CD8-positive, alpha-beta memory T cell (primary cell): Measurements from ENCODE around the gene FCN3. TPM values are rescaled to one million over a fixed set of nuclear protein-coding genes. Genes with fewer than 3 reads are reported as not detected.

Experiments
- CTCF ChIA-PET: fragments of 350-600 bp; sonication (Branson Sonifier 250); formaldehyde crosslinking; loops from one replicate; lab custom pipeline; 2021; ENCODE audit warnings: antibody characterized with exemption; lab: Charles Lee
- POLR2A ChIA-PET: fragments of 350-600 bp; sonication (Branson Sonifier 250); formaldehyde crosslinking; loops from one replicate; lab custom pipeline; 2021; ENCODE audit warnings: antibody characterized with exemption; lab: Charles Lee
- DNase-seq, 5 donors: peaks; one replicate each; pipeline versions ENCODE4 v3.0.0 to v3.0.0-alpha.2; 2020 to 2022; ENCODE audit warnings: mixed read lengths in 1 of 5
- H3K27ac ChIP-seq: one replicate; pipeline ENCODE4 v1.7.0; 2013; ENCODE audit warnings: low read depth, mild to moderate bottlenecking, low read length, moderate library complexity
- H3K27me3 ChIP-seq: 2 replicates; pipeline ENCODE4 v1.7.0; 2013; ENCODE audit warnings: low read length, mild to moderate bottlenecking; ENCODE audit not compliant: insufficient read depth, poor library complexity, severe bottlenecking
- H3K36me3 ChIP-seq: 2 replicates; pipeline ENCODE4 v1.7.0; 2013; ENCODE audit warnings: mild to moderate bottlenecking, low read length, moderate library complexity; ENCODE audit not compliant: insufficient read depth
- H3K4me1 ChIP-seq: 2 replicates; pipeline ENCODE4 v1.7.0; 2013; ENCODE audit warnings: mild to moderate bottlenecking, low read length, moderate library complexity; ENCODE audit not compliant: insufficient read depth
- H3K4me3 ChIP-seq: 2 replicates; pipeline ENCODE4 v1.7.0; 2013; ENCODE audit warnings: mild to moderate bottlenecking, low read length
- H3K9me3 ChIP-seq: 2 replicates; pipeline ENCODE4 v1.7.0; 2013; ENCODE audit warnings: mild to moderate bottlenecking, low read length
- H3K27ac Mint-ChIP-seq, 8 donors: one replicate each; pipeline ENCODE4 v1.8.0; 2020 to 2021; ENCODE audit warnings: mixed read lengths in 8 of 8, mild to moderate bottlenecking in 6 of 8, inconsistent platforms in 3 of 8, moderate library complexity in 3 of 8
- H3K27me3 Mint-ChIP-seq, 2 donors: one replicate each; pipeline ENCODE4 v1.8.0; 2020 to 2021; ENCODE audit warnings: mixed read lengths in 2 of 2, mild to moderate bottlenecking in 1 of 2, moderate library complexity in 1 of 2
- H3K36me3 Mint-ChIP-seq, 3 donors: one replicate each; pipeline ENCODE4 v1.8.0; 2020 to 2021; ENCODE audit warnings: mixed read lengths in 3 of 3, inconsistent platforms in 1 of 3, mild to moderate bottlenecking in 1 of 3
- H3K4me1 Mint-ChIP-seq, 3 donors: one replicate each; pipeline ENCODE4 v1.8.0; 2020 to 2021; ENCODE audit warnings: mixed read lengths in 3 of 3, inconsistent platforms in 1 of 3, mild to moderate bottlenecking in 1 of 3
- H3K4me3 Mint-ChIP-seq, 7 donors: one replicate each; pipeline ENCODE4 v1.8.0; 2020 to 2021; ENCODE audit warnings: mixed read lengths in 7 of 7, mild to moderate bottlenecking in 6 of 7, moderate library complexity in 4 of 7, inconsistent platforms in 2 of 7
- H3K9me3 Mint-ChIP-seq, 5 donors: one replicate each; pipeline ENCODE4 v1.8.0; 2020 to 2022; ENCODE audit warnings: mixed read lengths in 5 of 5, mild to moderate bottlenecking in 3 of 5, moderate library complexity in 2 of 5, inconsistent platforms in 1 of 5
- polyA plus RNA-seq: library from polyadenylated mRNA; unstranded; fragments of 300-500 nt; fragmentation: Illumina TruSeq; gene quantifications from one replicate; pipeline ENCODE4 v1.2.3, GENCODE V29; 2021
- total RNA-seq, 2 experiments: library from RNA; stranded (reverse); gene quantifications; one replicate each; pipeline ENCODE4 v1.2.3, GENCODE V29; 2021

FCN3 gene
- not detected for total RNA-seq
- polyA plus RNA-seq, result not detected

- Histone ChIP-seq H3K4me3 (no peak within 1 kb of the TSS), H3K36me3 (no peaks in the 10 kb centered on the region), H3K9me3 (no peaks in the 10 kb centered on the region), H3K27me3 (no peaks in the 10 kb centered on the region), H3K4me1 (no peaks in the 10 kb centered on the region), H3K27ac (no peak within 1 kb of the TSS)
- Mint-ChIP-seq H3K27me3 (peaks cover 3 to 4% of the 10 kb centered on the region in 2 donors), H3K9me3 (no peaks in the 10 kb centered on the region), H3K4me3 (no peak within 1 kb of the TSS), H3K4me1 (no peaks in the 10 kb centered on the region), H3K36me3 (no peaks in the 10 kb centered on the region), H3K27ac (peak within 1 kb of the TSS in 2 of 8 donors; percentile 29)
- ChIA-PET CTCF (interaction anchor here (0.9 to 1.4 kb wide), 3 partner anchors 9 to 42 kb away, joined by 3 to 6 read pairs (median 6); no protein-coding TSS in a partner anchor), POLR2A (no interaction called here)
- no peak for DNase-seq
Measured at GRCh38 chr1:27374362-27375086, at the start of gene FCN3. Gene FCN3, minus strand, starts transcription at chr1:27374824. Its CDS starts 6 bp downstream, at chr1:27374818.

DNA sequence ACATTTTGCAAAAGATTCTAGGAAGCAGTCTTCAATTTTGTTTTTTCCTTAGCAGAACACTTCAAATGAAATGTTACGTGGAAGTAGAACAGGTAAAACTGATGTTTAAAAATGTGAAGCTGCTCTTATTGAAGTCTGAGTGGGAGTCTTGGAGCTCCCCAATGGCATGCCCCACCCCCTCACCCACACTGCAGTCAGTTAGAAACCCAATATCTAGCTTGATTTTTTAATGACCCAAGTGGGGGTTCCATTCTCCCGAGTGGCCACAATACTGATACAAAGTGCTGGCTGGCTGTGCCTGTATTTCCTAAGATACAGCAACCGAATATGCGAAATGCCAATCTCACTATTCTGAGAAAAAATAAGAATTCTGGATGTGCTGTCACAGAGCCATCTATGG lies 49.1 kb upstream of the FCN3 start:
- peak overlapping the region in 6 of 8 donors; percentile 19 to 72 (median 58) for H3K27ac Mint-ChIP-seq
- H3K4me3 Mint-ChIP-seq, result peak overlapping the region in 1 of 7 donors; percentile 34
- Histone ChIP-seq H3K4me3 (no peak overlapping the region), H3K4me1 (peaks cover 71% of the 10 kb centered on the region), H3K36me3 (peaks cover 10% of the 10 kb centered on the region), H3K27me3 (no peaks in the 10 kb centered on the region), H3K9me3 (no peaks in the 10 kb centered on the region), H3K27ac (no peak overlapping the region)
- no peaks in the 10 kb centered on the region for H3K9me3 Mint-ChIP-seq
- DNase-seq, result no peak
- ChIA-PET POLR2A (interaction anchor here (0.5 kb wide), 1 partner anchor 14 kb away, joined by 3 read pairs; no protein-coding TSS in a partner anchor), CTCF (interaction anchor here (0.6 to 0.9 kb wide), 2 partner anchors 10 to 44 kb away, joined by 3 to 4 read pairs; no protein-coding TSS in a partner anchor)
- peaks cover 42 to 72% (median 61%) of the 10 kb centered on the region in 3 donors for H3K4me1 Mint-ChIP-seq
- H3K36me3 Mint-ChIP-seq, result peaks cover 0 to 53% (median 14%) of the 10 kb centered on the region in 3 donors
- H3K27me3 Mint-ChIP-seq, result no peaks in the 10 kb centered on the region

DNA sequence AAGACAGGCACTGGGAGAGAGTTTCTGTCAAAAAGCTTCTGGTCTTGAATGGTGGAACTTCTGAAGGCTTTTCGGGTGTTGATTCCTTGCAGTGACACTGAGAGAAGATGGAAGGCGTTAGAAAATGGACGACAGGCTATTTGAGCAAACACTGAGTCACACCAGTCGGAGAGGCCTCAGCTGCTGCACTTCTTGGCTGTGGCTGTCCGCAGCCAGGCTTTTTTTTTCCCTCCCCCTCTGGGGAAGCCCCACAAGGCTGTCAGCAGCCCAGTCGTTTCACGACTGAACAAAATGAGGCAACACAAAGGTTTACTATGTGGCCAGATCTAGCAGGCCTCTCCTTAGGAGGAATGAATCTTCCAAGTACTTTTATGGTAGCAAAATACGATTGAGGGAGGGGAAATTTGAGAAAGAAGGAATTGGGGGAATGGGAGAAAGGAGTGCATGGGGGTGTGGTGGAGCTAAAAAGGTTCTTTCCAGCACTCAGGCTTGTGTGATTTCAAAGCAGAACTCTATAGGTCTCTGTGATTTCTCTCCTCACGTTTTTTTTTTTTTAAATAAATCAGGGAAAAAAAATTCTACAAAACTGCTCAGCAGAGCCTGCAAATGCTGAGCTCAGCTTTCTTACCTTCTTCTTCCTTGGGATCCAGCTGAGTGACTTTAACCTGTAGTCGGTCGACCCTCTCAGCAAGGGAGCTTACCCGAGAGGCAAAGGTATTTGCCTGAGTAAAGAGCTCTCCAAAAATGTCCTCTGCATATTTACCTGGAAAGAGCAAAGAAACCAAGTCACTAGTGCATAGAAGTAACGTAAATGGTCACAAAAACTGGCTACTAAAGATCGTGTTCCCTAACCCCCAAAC lies 43.9 kb upstream of the FCN3 start:
- Histone ChIP-seq H3K36me3 (peaks cover 42% of the 10 kb centered on the region), H3K27ac (peak overlapping the region; percentile 5), H3K9me3 (no peaks in the 10 kb centered on the region), H3K4me1 (peaks cover 39% of the 10 kb centered on the region), H3K27me3 (no peaks in the 10 kb centered on the region), H3K4me3 (no peak overlapping the region)
- DNase-seq, result peak in 2 of 5 donors; percentile 21 to 64
- Mint-ChIP-seq H3K27ac (peak overlapping the region; percentile 53 to 94 (median 86)), H3K4me3 (peak overlapping the region in 3 of 7 donors; percentile 33 to 46 (median 44)), H3K27me3 (no peaks in the 10 kb centered on the region), H3K9me3 (no peaks in the 10 kb centered on the region), H3K36me3 (peaks cover 16 to 63% (median 24%) of the 10 kb centered on the region in 3 donors), H3K4me1 (peaks cover 39 to 60% (median 51%) of the 10 kb centered on the region in 3 donors)
- ChIA-PET POLR2A (no interaction called here), CTCF (interaction anchor here (1.0 kb wide), 1 partner anchor 15 kb away, joined by 4 read pairs; no protein-coding TSS in a partner anchor)

DNA sequence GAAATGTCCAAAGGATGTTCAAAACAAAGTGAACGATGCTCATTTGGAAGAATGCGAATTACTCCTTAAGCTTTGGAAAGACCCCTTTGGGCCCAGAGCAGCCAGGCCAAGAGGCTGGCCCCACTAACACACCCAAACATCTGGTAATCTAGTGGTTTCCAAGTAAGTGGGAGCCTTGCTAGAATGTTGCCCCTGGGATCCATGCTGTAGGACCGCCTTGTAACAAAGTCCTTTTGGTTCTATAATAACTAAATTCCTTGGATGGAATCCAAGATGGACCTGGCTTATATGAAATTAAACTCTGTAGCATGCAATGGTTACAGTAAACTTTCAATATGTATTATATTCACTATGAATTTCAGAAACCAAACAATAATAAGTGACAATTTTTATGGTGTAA lies 43.1 kb upstream of the FCN3 start:
- no peaks in the 10 kb centered on the region for H3K27me3 ChIP-seq
- peaks cover 50% of the 10 kb centered on the region for H3K36me3 ChIP-seq
- H3K4me3 Mint-ChIP-seq, result no peak overlapping the region
- CTCF ChIA-PET, result interaction anchor here (1.4 kb wide), 1 partner anchor 188 kb away, joined by 5 read pairs; no protein-coding TSS in a partner anchor
- peak overlapping the region; percentile 5 for H3K27ac ChIP-seq
- H3K27me3 Mint-ChIP-seq, result no peaks in the 10 kb centered on the region
- H3K4me3 ChIP-seq, result no peak overlapping the region
- DNase-seq, result no peak
- H3K36me3 Mint-ChIP-seq, result peaks cover 16 to 71% (median 26%) of the 10 kb centered on the region in 3 donors
- no peaks in the 10 kb centered on the region for H3K9me3 ChIP-seq
- peak overlapping the region in 6 of 8 donors; percentile 24 to 89 (median 86) for H3K27ac Mint-ChIP-seq
- H3K4me1 Mint-ChIP-seq, result peaks cover 38 to 57% (median 48%) of the 10 kb centered on the region in 3 donors
- POLR2A ChIA-PET, result interaction anchor here (0.6 kb wide), 1 partner anchor 304 kb away, joined by 7 read pairs; no protein-coding TSS in a partner anchor
- no peaks in the 10 kb centered on the region for H3K9me3 Mint-ChIP-seq
- H3K4me1 ChIP-seq, result peaks cover 32% of the 10 kb centered on the region

DNA sequence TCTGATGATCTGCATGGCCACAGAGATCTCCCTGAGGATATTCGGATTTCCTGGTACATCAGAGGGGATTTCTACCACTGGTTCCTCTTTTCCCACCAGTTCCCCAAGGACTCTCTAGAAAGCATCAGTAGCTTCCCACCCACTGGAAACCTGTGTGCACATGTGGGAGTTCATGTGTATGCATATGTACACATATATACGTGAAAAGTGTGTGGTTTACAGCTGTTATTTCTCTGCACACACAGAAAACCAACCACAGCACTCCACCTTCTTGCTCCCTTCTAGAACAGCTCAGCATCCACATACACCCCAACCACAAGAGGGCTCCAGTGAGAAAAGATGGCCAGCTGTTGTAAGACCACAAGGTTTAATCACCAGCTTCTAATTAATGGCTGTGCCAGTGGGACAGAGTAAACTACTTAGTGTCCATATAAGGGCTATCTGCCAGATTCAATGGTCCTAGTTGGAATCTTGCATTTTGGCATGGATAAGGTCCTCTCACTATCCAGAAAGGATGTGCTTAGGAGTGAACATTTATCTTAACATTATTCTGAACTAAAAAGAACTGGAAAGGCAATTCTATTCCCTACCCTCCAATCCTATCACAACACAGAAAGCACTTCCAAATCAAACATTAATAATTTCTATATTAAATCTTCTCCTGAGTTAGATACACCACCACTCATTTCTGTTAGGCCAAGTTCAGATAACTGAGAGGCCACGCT lies 41.9 kb upstream of the FCN3 start:
- peak in 3 of 5 donors; percentile 48 to 68 (median 53) for DNase-seq
- H3K9me3 Mint-ChIP-seq, result no peaks in the 10 kb centered on the region
- peaks cover 30 to 48% (median 36%) of the 10 kb centered on the region in 3 donors for H3K4me1 Mint-ChIP-seq
- H3K27me3 Mint-ChIP-seq, result no peaks in the 10 kb centered on the region
- ChIA-PET CTCF (interaction anchor here (0.7 to 1.4 kb wide), 11 partner anchors 9 to 246 kb away, joined by 3 to 6 read pairs (median 3); no protein-coding TSS in a partner anchor), POLR2A (no interaction called here)
- H3K27ac Mint-ChIP-seq, result peak overlapping the region; percentile 32 to 79 (median 52)
- Histone ChIP-seq H3K9me3 (no peaks in the 10 kb centered on the region), H3K36me3 (peaks cover 61% of the 10 kb centered on the region), H3K4me3 (no peak overlapping the region), H3K4me1 (peaks cover 23% of the 10 kb centered on the region), H3K27ac (no peak overlapping the region), H3K27me3 (no peaks in the 10 kb centered on the region)
- H3K36me3 Mint-ChIP-seq, result peaks cover 16 to 78% (median 26%) of the 10 kb centered on the region in 3 donors
- no peak overlapping the region for H3K4me3 Mint-ChIP-seq

DNA sequence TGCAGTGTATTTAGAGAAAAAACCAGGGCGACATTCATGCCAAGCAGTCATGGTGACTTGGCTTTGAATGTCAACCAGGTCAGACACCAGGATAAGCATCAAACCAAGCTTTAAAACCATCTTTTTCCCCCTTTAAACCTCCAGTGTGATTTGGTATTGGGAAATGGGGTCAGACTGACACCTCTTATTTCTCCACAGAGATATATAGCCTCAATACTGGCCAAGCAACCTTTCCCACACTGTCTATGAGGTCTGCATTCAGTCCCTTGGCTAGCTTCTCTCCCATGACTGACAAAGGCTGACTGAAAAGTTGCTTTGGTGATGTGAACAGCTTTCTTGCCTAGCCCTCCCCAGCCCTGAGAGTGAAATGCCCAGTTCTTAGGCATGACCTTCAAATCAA lies 39.5 kb upstream of the FCN3 start:
- no peak overlapping the region for H3K4me3 ChIP-seq
- peak overlapping the region in 2 of 8 donors; percentile 15 to 52 for H3K27ac Mint-ChIP-seq
- H3K4me3 Mint-ChIP-seq, result no peak overlapping the region
- H3K4me1 ChIP-seq, result peaks cover 6% of the 10 kb centered on the region
- no peaks in the 10 kb centered on the region for H3K9me3 Mint-ChIP-seq
- no peaks in the 10 kb centered on the region for H3K27me3 ChIP-seq
- no peaks in the 10 kb centered on the region for H3K9me3 ChIP-seq
- CTCF ChIA-PET, result interaction anchor here (1.0 to 1.2 kb wide), 3 partner anchors 10 to 48 kb away, joined by 4 to 5 read pairs (median 4); partner anchors contain the start of gene MAP3K6
- no peak overlapping the region for H3K27ac ChIP-seq
- no peak for DNase-seq
- POLR2A ChIA-PET, result no interaction called here
- H3K36me3 ChIP-seq, result peaks cover 75% of the 10 kb centered on the region
- H3K4me1 Mint-ChIP-seq, result peaks cover 27 to 34% (median 32%) of the 10 kb centered on the region in 3 donors
- peaks cover 16 to 93% (median 29%) of the 10 kb centered on the region in 3 donors for H3K36me3 Mint-ChIP-seq
- no peaks in the 10 kb centered on the region for H3K27me3 Mint-ChIP-seq

- ChIA-PET CTCF (interaction anchor here (1.2 kb wide), 1 partner anchor 47 kb away, joined by 5 read pairs; the partner anchor contains the start of gene MAP3K6), POLR2A (interaction anchor here (1.3 kb wide), 1 partner anchor 17 kb away, joined by 4 read pairs; no protein-coding TSS in a partner anchor)
- no peak overlapping the region for H3K4me3 Mint-ChIP-seq
- Histone ChIP-seq H3K27ac (no peak overlapping the region), H3K27me3 (no peaks in the 10 kb centered on the region), H3K4me3 (no peak overlapping the region), H3K4me1 (peaks cover 4% of the 10 kb centered on the region), H3K9me3 (no peaks in the 10 kb centered on the region), H3K36me3 (peaks cover 78% of the 10 kb centered on the region)
- no peaks in the 10 kb centered on the region for H3K9me3 Mint-ChIP-seq
- no peak for DNase-seq
- H3K27ac Mint-ChIP-seq, result peak overlapping the region in 3 of 8 donors; percentile 36 to 91 (median 48)
- H3K4me1 Mint-ChIP-seq, result peaks cover 18 to 23% (median 22%) of the 10 kb centered on the region in 3 donors
- H3K27me3 Mint-ChIP-seq, result no peaks in the 10 kb centered on the region
- H3K36me3 Mint-ChIP-seq, result peaks cover 16 to 92% (median 24%) of the 10 kb centered on the region in 3 donors
Measured at GRCh38 chr1:27413004-27413403, 38.4 kb upstream of the FCN3 start.
